Measurements from ENCODE around the gene NF2. TPM values are rescaled to one million over a fixed set of nuclear protein-coding genes. Genes with fewer than 3 reads are reported as not detected.

The NF2 gene
- total RNA-seq, 1 experiment from 2014 or later, result 50.9 TPM

GRCh38 chr22:29695129-29695926 lies 91.9 kb downstream of the NF2 start:
- TF ChIP-seq CTCF (conservative IDR thresholded peaks at IDR 0.05), result no peak
- H4K91ac ChIP-seq (ENCODE audit: insufficient read length, low read depth, low read length), result no peak overlapping the region
- no peaks in the 10 kb centered on the region for H3K79me2 ChIP-seq (ENCODE audit: insufficient read depth, low read length)
- H3K9me3 Mint-ChIP-seq, result no peaks in the 10 kb centered on the region
- H3K56ac ChIP-seq (ENCODE audit: insufficient read length, low read depth, low read length), result no peak overlapping the region
- no peak overlapping the region for H4K8ac ChIP-seq (replicated peaks; ENCODE audit: insufficient read length, low read depth, low read length)
- H3K18ac ChIP-seq (ENCODE audit: insufficient read length, low read depth, low read length), result no peak overlapping the region
- H3K14ac ChIP-seq (ENCODE audit: insufficient read depth, low read length), result no peak overlapping the region
- no peak overlapping the region for H2BK120ac ChIP-seq (ENCODE audit: low read depth, low read length, poor library complexity, severe bottlenecking)
- H3K27me3 ChIP-seq (ENCODE audit: insufficient read depth, low read length), result no peaks in the 10 kb centered on the region
- no peak for DNase-seq
- H3K79me1 ChIP-seq (ENCODE audit: insufficient read depth, low read depth, low read length, poor library complexity, severe bottlenecking), result no peaks in the 10 kb centered on the region
- no peak overlapping the region for H3K4ac ChIP-seq (ENCODE audit: low read depth, low read length)
- H2AFZ ChIP-seq (ENCODE audit: low read length), result no peak overlapping the region
- WGBS (ENCODE audit: extremely low coverage, insufficient read length, low lambda C conversion rate), result no CpG with 5 or more reads among the region's 33 CpGs
- H4K5ac ChIP-seq (ENCODE audit: insufficient read length, low read depth, low read length), result no peak overlapping the region
- H3K4me1 ChIP-seq (ENCODE audit: insufficient read depth, low read length), result no peaks in the 10 kb centered on the region; the same call in 1 of the 2 replicates
- H3K4me2 ChIP-seq (ENCODE audit: insufficient read depth, insufficient read length, low read length), result no peak overlapping the region
- no peak overlapping the region for H2BK20ac ChIP-seq (ENCODE audit: low read depth, low read length, poor library complexity, severe bottlenecking)
- H3K9me3 ChIP-seq (ENCODE audit: control insufficient read depth, low read depth, low read length), result no peaks in the 10 kb centered on the region
- H3K27ac ChIP-seq (ENCODE audit: insufficient read length, low read depth, low read length), result no peak overlapping the region
- no peak overlapping the region for H3T11ph ChIP-seq (ENCODE audit: low read length)
- peak overlapping the region in 2 of 3 experiments; percentile 34 to 35; a peak in 3 of 7 replicates for H3K27ac Mint-ChIP-seq
- H2AK5ac ChIP-seq (ENCODE audit: insufficient read length, low read length), result no peak overlapping the region
- H3K23ac ChIP-seq (ENCODE audit: insufficient read length, low read depth, low read length), result no peak overlapping the region
- no peak overlapping the region for H3K9ac ChIP-seq (ENCODE audit: extremely low read depth, insufficient read length, low read length)
- H3K4me3 Mint-ChIP-seq, result peak overlapping the region in 1 of 2 experiments; percentile 23; a peak in 1 of 5 replicates
- no peak overlapping the region for H2BK12ac ChIP-seq (ENCODE audit: insufficient read length, low read depth, low read length)
- H4K20me1 ChIP-seq (ENCODE audit: control insufficient read depth, insufficient read depth, insufficient read length), result no peaks in the 10 kb centered on the region
- H3K23me2 ChIP-seq (ENCODE audit: insufficient read length, low read depth, low read length, poor library complexity, severe bottlenecking), result no peaks in the 10 kb centered on the region
- H2BK5ac ChIP-seq (ENCODE audit: insufficient read length, low read length), result no peak overlapping the region
- peaks cover 29 to 36% of the 10 kb centered on the region in 2 experiments for H3K4me1 Mint-ChIP-seq
- peaks cover 8 to 25% (median 12%) of the 10 kb centered on the region in 3 experiments; a peak in 6 of 7 replicates for H3K36me3 Mint-ChIP-seq (ENCODE audit: insufficient read depth in 1 of 3, low read depth in 3 of 3)
- H3K27me3 Mint-ChIP-seq (ENCODE audit: low read depth), result peaks cover 16% of the 10 kb centered on the region
- no peak overlapping the region; the same call in 1 of the 2 replicates for H2BK15ac ChIP-seq (ENCODE audit: low read depth, low read length)

Measured in H9 (cell line).